GDM1 (cell line): ENCODE measurements around the gene RABGAP1L.
"Not testable (repeated sequence)": the region's sequence is repeated elsewhere in the genome, so short reads cannot be mapped to it uniquely, and the experiment has no call there.

Experiments
- DNase-seq: peaks from one replicate; lab custom pipeline; 2025; lab: John Stamatoyannopoulos, UW

The RABGAP1L gene

GRCh38 chr1:174301295-174302077, 142.2 kb downstream of the RABGAP1L start:
- DNase-seq: no peak

- no peak for DNase-seq
Measured at GRCh38 chr1:174308604-174309003, 149.3 kb downstream of the RABGAP1L start.

GRCh38 chr1:174309490-174309889, 150.2 kb downstream of the RABGAP1L start:
- no peak for DNase-seq

GRCh38 chr1:174314433-174314832, 155.1 kb downstream of the RABGAP1L start:
- DNase-seq: no peak

GRCh38 chr1:174315239-174315638, 155.9 kb downstream of the RABGAP1L start:
- no peak for DNase-seq

- DNase-seq: not testable (repeated sequence)
Measured at GRCh38 chr1:174320897-174321296, 161.6 kb downstream of the RABGAP1L start.

- DNase-seq: no peak
Measured at GRCh38 chr1:174322202-174322862, 163.0 kb downstream of the RABGAP1L start.

- no peak for DNase-seq
Measured at GRCh38 chr1:174324493-174324892, 165.2 kb downstream of the RABGAP1L start.

- DNase-seq: no peak
Measured at GRCh38 chr1:174324939-174325338, 165.6 kb downstream of the RABGAP1L start.

- no peak for DNase-seq
Measured at GRCh38 chr1:174326278-174326677, 167.0 kb downstream of the RABGAP1L start.

- no peak for DNase-seq
Measured at GRCh38 chr1:174333437-174333836, 174.1 kb downstream of the RABGAP1L start.

GRCh38 chr1:174337000-174337681, 177.8 kb downstream of the RABGAP1L start:
- DNase-seq: no peak

GRCh38 chr1:174340404-174340803, 181.1 kb downstream of the RABGAP1L start:
- DNase-seq: not testable (repeated sequence)

GRCh38 chr1:174344162-174344561, 184.8 kb downstream of the RABGAP1L start:
- DNase-seq: no peak

- DNase-seq: no peak
Measured at GRCh38 chr1:174352117-174352516, 192.8 kb downstream of the RABGAP1L start.

- DNase-seq: no peak
Measured at GRCh38 chr1:174352883-174353608, 193.7 kb downstream of the RABGAP1L start.

GRCh38 chr1:174358344-174358743, 199.0 kb downstream of the RABGAP1L start:
- no peak for DNase-seq

- no peak for DNase-seq
Measured at GRCh38 chr1:174358786-174359453, 199.6 kb downstream of the RABGAP1L start.

GRCh38 chr1:174359454-174359805, 200.1 kb downstream of the RABGAP1L start:
- DNase-seq: no peak

GRCh38 chr1:174364996-174365736, 205.8 kb downstream of the RABGAP1L start:
- no peak for DNase-seq

- DNase-seq: no peak
Measured at GRCh38 chr1:174366946-174367345, 207.6 kb downstream of the RABGAP1L start.
